Measurements from ENCODE around the gene SSX7. TPM values are rescaled to one million over a fixed set of nuclear protein-coding genes. Genes with fewer than 3 reads are reported as not detected.
"Not testable (repeated sequence)": the region's sequence is repeated elsewhere in the genome, so short reads cannot be mapped to it uniquely, and the experiment has no call there.

SSX7 gene, protein sequence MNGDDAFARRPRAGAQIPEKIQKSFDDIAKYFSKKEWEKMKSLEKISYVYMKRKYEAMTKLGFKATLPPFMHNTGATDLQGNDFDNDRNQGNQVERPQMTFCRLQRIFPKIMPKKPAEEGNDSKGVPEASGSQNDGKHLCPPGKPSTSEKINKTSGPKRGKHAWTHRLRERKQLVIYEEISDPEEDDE
- not detected for total RNA-seq
- long read RNA-seq, donor 1 = 0 reads
- long read RNA-seq, donor 2 = 0 reads

DNA sequence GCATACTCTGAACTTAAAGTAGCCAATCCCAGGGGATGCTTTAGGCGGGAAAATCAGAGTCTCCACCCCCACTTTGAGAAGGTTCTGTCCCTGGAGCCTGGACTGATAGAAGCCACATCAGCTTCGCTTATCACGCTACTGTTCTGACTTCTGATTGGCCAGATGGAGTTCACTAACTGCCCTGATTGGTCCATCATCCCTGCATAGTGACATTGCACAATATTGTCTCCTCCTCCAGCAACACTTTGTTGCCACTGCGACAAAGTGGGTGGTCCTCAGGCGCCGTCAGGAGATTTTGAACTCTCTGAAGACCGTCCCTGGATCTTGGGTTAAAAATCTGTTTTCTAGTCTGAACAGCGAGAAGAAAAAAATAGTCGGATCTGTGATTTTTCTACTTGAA is at the start of gene SSX7:
Gene SSX7, minus strand, starts transcription at position 101 of the 400 bp plus-strand sequence. CDS start 1,428 bp downstream, outside the sequence.
- H3K4me1 ChIP-seq (ENCODE audit: low read depth); ATAC-seq; H3K4me3 ChIP-seq; intact Hi-C loops (cut with DNase I, micrococcal nuclease); H3K36me3 ChIP-seq (ENCODE audit: low read depth); DNase-seq; H3K9me3 ChIP-seq: not testable (repeated sequence)

DNA sequence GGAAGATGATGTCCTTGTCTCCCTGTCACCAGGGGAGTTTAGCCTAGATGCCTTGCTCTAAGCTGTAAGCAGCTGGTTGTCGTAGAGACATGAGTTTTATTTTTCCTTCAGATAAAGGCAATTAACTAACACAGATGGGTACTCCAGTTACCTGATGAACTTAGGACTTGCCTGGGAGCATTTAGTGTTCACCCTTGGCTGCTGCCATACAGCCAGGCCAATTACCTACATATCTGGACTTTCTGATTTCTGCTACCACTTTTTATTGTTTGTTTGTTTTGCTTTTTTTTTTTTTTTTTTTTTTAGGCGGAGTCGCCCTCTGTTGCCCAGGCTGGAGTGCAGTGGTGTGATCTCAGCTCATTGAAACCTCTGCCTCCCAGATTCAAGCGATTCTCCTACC is 37.3 kb upstream of the SSX7 start:
- peak; percentile 80 for ATAC-seq
- not testable (repeated sequence) for H3K4me3 ChIP-seq

DNA sequence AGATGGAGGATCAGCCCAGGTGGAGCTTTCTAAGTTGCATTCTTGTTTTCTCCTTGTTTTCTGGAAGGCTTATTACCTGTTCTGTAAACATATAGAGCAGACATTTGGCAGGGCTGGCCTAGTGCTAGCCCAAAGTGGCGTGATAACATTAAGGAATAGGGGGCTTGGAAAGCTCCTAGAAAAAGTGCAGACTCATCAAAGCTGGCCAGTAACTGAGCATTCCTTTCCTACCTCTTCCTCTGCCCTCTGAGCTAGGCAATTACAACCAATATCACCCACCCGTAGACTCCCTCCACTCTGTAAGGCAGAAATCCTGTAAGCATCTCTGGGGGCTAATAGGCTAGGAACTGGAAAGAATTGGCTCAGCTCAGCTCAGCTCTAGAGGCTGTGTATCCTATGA is 7.5 kb upstream of the SSX7 start:
- H3K9me3 ChIP-seq; DNase-seq; H3K36me3 ChIP-seq (ENCODE audit: low read depth); intact Hi-C loops (cut with DNase I, micrococcal nuclease); ATAC-seq; H3K4me3 ChIP-seq; H3K4me1 ChIP-seq (ENCODE audit: low read depth): not testable (repeated sequence)

More for the DNA sequence above, 37.3 kb upstream of the SSX7 start:
- H3K9me3 ChIP-seq; H3K36me3 ChIP-seq (ENCODE audit: low read depth); intact Hi-C loops (cut with DNase I, micrococcal nuclease); H3K4me1 ChIP-seq (ENCODE audit: low read depth); DNase-seq: not testable (repeated sequence)

DNA sequence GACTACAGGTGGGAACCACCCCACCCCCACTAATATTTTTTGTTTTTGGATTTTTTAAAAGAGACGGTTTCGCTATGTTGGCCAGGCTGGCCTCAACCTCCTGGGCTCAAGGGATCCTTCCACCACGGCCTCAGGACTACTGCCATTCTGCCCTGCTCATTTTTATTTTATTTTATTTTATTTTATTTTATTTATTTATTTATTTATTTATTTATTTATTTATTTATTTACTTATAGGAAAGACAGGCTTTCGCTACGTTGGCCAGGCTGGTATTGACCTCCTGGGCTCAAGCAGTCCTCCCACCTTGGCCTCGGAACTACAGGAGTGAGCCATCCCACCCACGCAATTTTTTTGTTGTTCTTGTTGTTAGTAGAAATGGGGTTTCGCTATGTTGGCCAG is 775 bp upstream of the SSX7 start:
- intact Hi-C loops (cut with DNase I, micrococcal nuclease); H3K36me3 ChIP-seq (ENCODE audit: low read depth); ATAC-seq; DNase-seq; H3K4me1 ChIP-seq (ENCODE audit: low read depth); H3K9me3 ChIP-seq; H3K4me3 ChIP-seq: not testable (repeated sequence)

DNA sequence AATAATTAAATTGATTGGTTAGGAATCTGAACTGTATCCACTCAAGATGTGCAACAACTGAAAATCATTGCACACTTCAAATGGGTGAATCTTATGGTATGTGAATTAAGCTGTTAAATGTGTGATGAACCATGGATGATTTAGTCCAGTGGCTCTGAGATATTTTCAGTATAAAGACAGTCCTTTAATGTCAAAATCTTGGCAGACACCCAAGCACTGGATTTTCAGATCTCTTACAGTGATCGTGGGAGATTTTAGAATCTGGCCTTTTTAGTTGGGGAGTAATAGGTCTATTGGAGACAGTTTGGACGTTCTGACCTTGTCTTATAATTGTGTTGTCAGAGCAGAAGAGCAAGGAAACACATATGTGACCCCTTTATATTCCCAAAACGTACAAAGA is 4.0 kb downstream of the SSX7 start:
- intact Hi-C loops (cut with DNase I, micrococcal nuclease); H3K4me3 ChIP-seq; ATAC-seq; H3K36me3 ChIP-seq (ENCODE audit: low read depth); H3K9me3 ChIP-seq; DNase-seq; H3K4me1 ChIP-seq (ENCODE audit: low read depth): not testable (repeated sequence)

DNA sequence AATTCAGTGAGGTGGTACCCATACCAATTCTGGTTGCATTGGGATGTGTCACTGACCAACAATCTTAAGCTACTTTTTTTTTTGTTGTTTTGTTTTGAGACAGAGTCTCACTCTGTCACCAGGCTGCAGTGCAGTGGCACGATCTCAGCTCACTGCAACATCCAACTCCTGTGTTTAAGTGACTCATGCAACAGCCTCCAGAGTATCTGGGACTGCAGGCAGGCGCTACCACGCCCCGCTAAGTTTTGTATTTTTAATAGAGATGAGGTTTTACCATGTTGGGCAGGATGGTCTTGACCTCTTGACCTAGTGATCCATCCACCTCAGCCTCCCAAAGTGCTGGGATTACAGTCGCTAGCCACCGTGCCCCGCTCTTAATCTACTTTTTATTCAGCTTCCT is 5.7 kb downstream of the SSX7 start:
- H3K9me3 ChIP-seq; ATAC-seq; DNase-seq; H3K4me1 ChIP-seq (ENCODE audit: low read depth); H3K4me3 ChIP-seq; H3K36me3 ChIP-seq (ENCODE audit: low read depth); intact Hi-C loops (cut with DNase I, micrococcal nuclease): not testable (repeated sequence)

DNA sequence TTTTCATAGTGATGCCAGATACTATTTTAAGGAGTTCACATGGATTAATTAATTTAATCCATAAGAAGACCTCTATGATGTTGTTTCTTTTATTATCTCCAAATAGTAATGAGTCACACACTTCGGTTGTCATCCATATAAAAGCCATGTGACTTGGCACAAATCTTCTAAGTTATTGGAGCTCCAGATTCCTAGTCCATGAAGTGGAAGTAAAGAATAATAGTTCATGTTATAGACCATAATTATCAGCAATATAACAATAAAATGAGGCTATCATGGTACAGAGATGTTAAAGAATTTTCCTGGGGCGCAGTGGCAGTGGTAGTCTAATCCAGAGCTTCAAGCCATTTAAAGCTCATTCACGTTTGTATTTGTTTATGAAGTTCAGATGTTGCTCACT is 26.2 kb downstream of the SSX7 start:
- intact Hi-C loops (cut with DNase I, micrococcal nuclease); H3K9me3 ChIP-seq; H3K4me3 ChIP-seq; H3K36me3 ChIP-seq (ENCODE audit: low read depth); H3K4me1 ChIP-seq (ENCODE audit: low read depth): not testable (repeated sequence)
- peak; percentile 57 for ATAC-seq
- peak in 1 of 3 donors; percentile 14 for DNase-seq

DNA sequence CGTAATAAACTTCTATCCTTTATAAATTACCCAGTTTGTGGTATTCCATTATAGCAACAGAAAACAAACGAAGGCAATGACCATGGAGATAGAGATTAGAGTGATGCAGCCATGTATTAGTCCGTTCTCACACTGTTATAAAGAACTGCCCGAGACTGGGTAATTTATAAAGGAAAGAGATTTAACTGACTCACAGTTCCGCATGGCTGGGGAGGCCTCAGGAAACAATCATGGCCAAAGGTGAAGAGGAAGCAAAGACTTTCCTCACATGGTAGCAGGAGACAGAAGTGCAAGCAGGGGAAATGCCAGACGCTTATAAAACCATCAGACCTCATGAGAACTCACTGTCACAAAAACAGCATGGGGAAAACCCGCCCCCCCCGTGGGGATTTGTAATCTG is 34.0 kb downstream of the SSX7 start:
- H3K4me1 ChIP-seq (ENCODE audit: low read depth); intact Hi-C loops (cut with DNase I, micrococcal nuclease); H3K36me3 ChIP-seq (ENCODE audit: low read depth); H3K4me3 ChIP-seq; H3K9me3 ChIP-seq: not testable (repeated sequence)
- peak; percentile 81 for ATAC-seq
- DNase-seq = peak in 2 of 3 donors; percentile 39 to 45

DNA sequence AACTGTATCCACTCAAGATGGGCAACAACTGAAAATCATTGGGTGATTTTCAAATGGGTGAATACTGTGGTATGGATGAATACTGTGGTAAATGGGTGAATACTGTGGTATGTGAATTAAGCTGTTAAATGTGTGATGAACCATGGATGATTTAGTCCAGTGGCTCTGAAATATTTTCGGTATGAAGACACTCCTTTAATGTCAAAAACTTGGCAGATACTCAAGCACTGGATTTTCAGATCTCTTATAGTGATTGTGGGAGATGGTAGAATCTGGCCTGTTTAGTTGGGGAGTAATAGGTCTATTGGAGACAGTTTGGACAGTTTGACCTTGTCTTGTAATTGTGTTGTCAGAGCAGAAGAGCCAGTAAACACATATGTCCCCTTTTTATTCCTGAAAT is 45.7 kb downstream of the SSX7 start:
- Histone ChIP-seq H3K4me3 (no peak overlapping the region), H3K4me1 (ENCODE audit: low read depth) (no peaks in the 10 kb centered on the region), H3K36me3 (ENCODE audit: low read depth) (no peaks in the 10 kb centered on the region), H3K9me3 (no peaks in the 10 kb centered on the region)
- intact Hi-C loops (cut with DNase I, micrococcal nuclease) = no loop called here
- DNase-seq (no peak), ATAC-seq (no peak)
- TF ChIP-seq, protein P1, sequence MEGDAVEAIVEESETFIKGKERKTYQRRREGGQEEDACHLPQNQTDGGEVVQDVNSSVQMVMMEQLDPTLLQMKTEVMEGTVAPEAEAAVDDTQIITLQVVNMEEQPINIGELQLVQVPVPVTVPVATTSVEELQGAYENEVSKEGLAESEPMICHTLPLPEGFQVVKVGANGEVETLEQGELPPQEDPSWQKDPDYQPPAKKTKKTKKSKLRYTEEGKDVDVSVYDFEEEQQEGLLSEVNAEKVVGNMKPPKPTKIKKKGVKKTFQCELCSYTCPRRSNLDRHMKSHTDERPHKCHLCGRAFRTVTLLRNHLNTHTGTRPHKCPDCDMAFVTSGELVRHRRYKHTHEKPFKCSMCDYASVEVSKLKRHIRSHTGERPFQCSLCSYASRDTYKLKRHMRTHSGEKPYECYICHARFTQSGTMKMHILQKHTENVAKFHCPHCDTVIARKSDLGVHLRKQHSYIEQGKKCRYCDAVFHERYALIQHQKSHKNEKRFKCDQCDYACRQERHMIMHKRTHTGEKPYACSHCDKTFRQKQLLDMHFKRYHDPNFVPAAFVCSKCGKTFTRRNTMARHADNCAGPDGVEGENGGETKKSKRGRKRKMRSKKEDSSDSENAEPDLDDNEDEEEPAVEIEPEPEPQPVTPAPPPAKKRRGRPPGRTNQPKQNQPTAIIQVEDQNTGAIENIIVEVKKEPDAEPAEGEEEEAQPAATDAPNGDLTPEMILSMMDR (IDR thresholded peaks at IDR 0.05) = no peak

DNA sequence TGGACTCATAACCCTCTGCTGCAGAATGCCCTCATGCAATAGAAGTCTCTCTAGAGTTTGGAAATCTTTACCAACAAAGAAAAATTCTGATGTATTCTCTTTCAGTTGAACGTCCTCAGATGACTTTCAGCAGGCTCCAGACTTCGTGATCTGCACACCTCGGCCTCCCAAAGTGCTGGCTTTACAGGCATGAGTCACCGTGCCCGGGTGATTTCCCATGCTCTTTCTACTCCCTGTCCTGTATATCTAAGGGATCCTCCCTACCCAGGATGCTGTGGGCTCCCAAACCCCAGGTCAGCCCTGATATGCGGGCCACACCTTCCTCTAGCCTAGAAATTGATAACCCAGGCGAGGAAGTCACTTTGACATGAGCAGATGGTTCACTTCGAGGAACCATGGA is 51.5 kb downstream of the SSX7 start:
- peak in 1 of 3 donors; percentile 2 for DNase-seq
- H3K4me3 ChIP-seq; intact Hi-C loops (cut with DNase I, micrococcal nuclease); H3K4me1 ChIP-seq (ENCODE audit: low read depth); H3K9me3 ChIP-seq; H3K36me3 ChIP-seq (ENCODE audit: low read depth): not testable (repeated sequence)
- ATAC-seq = peak; percentile 38
